WTC11 (cell line): Measurements from ENCODE around the gene BRINP1. TPM values are rescaled to one million over a fixed set of nuclear protein-coding genes. Genes with fewer than 3 reads are reported as not detected.

Source experiments
- ATAC-seq: fragments of 200-7000 bp; cut with Tn5 transposase; 2 replicates; pipeline ENCODE4 v1.10.0; 2021; ENCODE audit warnings: mild to moderate bottlenecking, moderate library complexity
- CTCF ChIA-PET: fragments of 300-600 bp; sonication (Branson Sonifier 250); formaldehyde crosslinking; loops from one replicate; lab custom pipeline; 2021; ENCODE audit warnings: antibody characterized with exemption; lab: Charles Lee
- POLR2A ChIA-PET: fragments of 350-600 bp; sonication (Branson Sonifier 250); formaldehyde crosslinking; loops from one replicate; lab custom pipeline; 2021; ENCODE audit warnings: antibody characterized with exemption; lab: Charles Lee
- DNase-seq: peaks from one replicate; pipeline ENCODE4 v3.0.0; 2021; ENCODE audit warnings: low spot score
- H3K27ac Mint-ChIP-seq: 2 replicates; pipeline ENCODE4 v1.8.0; 2021; ENCODE audit warnings: mixed read lengths
- H3K27me3 Mint-ChIP-seq: 2 replicates; pipeline ENCODE4 v1.8.0; 2021; ENCODE audit warnings: low read depth, mild to moderate bottlenecking, moderate library complexity, mixed read lengths
- H3K36me3 Mint-ChIP-seq: 2 replicates; pipeline ENCODE4 v1.8.0; 2021; ENCODE audit warnings: mixed read lengths
- H3K4me1 Mint-ChIP-seq: 2 replicates; pipeline ENCODE4 v1.8.0; 2022; ENCODE audit warnings: mixed read lengths
- H3K4me3 Mint-ChIP-seq: 2 replicates; pipeline ENCODE4 v1.8.0; 2021; ENCODE audit warnings: mild to moderate bottlenecking, moderate library complexity, mixed read lengths
- H3K9me3 Mint-ChIP-seq: 2 replicates; pipeline ENCODE4 v1.8.0; 2021; ENCODE audit warnings: mixed read lengths
- ETV6 ChIP-seq: sonication (generic); formaldehyde crosslinking; IDR thresholded peaks from 2 replicates; pipeline ENCODE4 v1.8.1; 2022; ENCODE audit warnings: mild to moderate bottlenecking, missing genetic modification reagents
- FOXK1 ChIP-seq: sonication (generic); formaldehyde crosslinking; IDR thresholded peaks from 2 replicates; pipeline ENCODE4 v1.8.0; 2022; ENCODE audit warnings: mild to moderate bottlenecking, moderate library complexity, missing genetic modification reagents
- JAZF1 ChIP-seq: fragments of 250-450 bp; sonication (Bioruptor Pico); IDR thresholded peaks from 2 replicates; pipeline ENCODE4 v1.9.0; 2021; ENCODE audit warnings: moderate library complexity, mild to moderate bottlenecking, inconsistent platforms
- NR2C2 ChIP-seq: sonication (generic); formaldehyde crosslinking; IDR thresholded peaks from 2 replicates; pipeline ENCODE4 v1.8.0; 2022; ENCODE audit warnings: mild to moderate bottlenecking, missing genetic modification reagents
- SP1 ChIP-seq: sonication (generic); formaldehyde crosslinking; conservative IDR thresholded peaks from 2 replicates; pipeline ENCODE4 v1.8.1; 2022; ENCODE audit warnings: missing genetic modification reagents
- TEAD1 ChIP-seq: sonication (generic); formaldehyde crosslinking; IDR thresholded peaks from 2 replicates; pipeline ENCODE4 v1.8.0; 2022; ENCODE audit warnings: mild to moderate bottlenecking, missing genetic modification reagents
- ZNF138 ChIP-seq: sonication (generic); formaldehyde crosslinking; conservative IDR thresholded peaks from 2 replicates; pipeline ENCODE4 v1.8.1; 2022; ENCODE audit warnings: mild to moderate bottlenecking, moderate library complexity, missing genetic modification reagents
- ZNF416 ChIP-seq: fragments of 250-450 bp; sonication (Bioruptor Pico); IDR thresholded peaks from 2 replicates; pipeline ENCODE4 v1.9.0; 2021; ENCODE audit warnings: mild to moderate bottlenecking, inconsistent platforms
- ZNF423 ChIP-seq: fragments of 250-450 bp; sonication (Bioruptor Pico); IDR thresholded peaks from 2 replicates; pipeline ENCODE4 v2.1.2; 2022; ENCODE audit warnings: mild to moderate bottlenecking, moderate library complexity
- total RNA-seq: library from RNA; stranded (reverse); gene quantifications from 3 replicates; pipeline ENCODE4 v1.2.3, GENCODE V29; 2021
- TF ChIP-seq, protein P1 (sequence below): sonication (generic); formaldehyde crosslinking; IDR thresholded peaks from 2 replicates; pipeline ENCODE4 v1.8.1; 2023; ENCODE audit warnings: mild to moderate bottlenecking, missing genetic modification reagents, moderate library complexity
- TF ChIP-seq, protein P2 (sequence below): sonication (generic); formaldehyde crosslinking; IDR thresholded peaks from 2 replicates; pipeline ENCODE4 v1.8.1; 2023; ENCODE audit warnings: mild to moderate bottlenecking, missing genetic modification reagents
- TF ChIP-seq, protein P3 (sequence below): sonication (generic); formaldehyde crosslinking; IDR thresholded peaks from 2 replicates; pipeline ENCODE4 v1.8.1; 2023; ENCODE audit warnings: mild to moderate bottlenecking, missing genetic modification reagents, moderate library complexity
- TF ChIP-seq, protein P4 (sequence below): sonication (generic); formaldehyde crosslinking; IDR thresholded peaks from 2 replicates; pipeline ENCODE4 v1.8.1; 2023; ENCODE audit warnings: mild to moderate bottlenecking, missing genetic modification reagents
- TF ChIP-seq, protein P5 (sequence below): sonication (generic); formaldehyde crosslinking; IDR thresholded peaks from 2 replicates; pipeline ENCODE4 v1.8.1; 2023; ENCODE audit warnings: mild to moderate bottlenecking, moderate library complexity, missing genetic modification reagents
- TF ChIP-seq, protein P6 (sequence below): sonication (generic); formaldehyde crosslinking; conservative IDR thresholded peaks from 2 replicates; pipeline ENCODE4 v1.8.1; 2023; ENCODE audit warnings: mild to moderate bottlenecking, low read depth, missing genetic modification reagents, moderate library complexity
- TF ChIP-seq, protein P7 (sequence below): sonication (generic); formaldehyde crosslinking; conservative IDR thresholded peaks from 2 replicates; pipeline ENCODE4 v1.8.1; 2022; ENCODE audit warnings: mild to moderate bottlenecking, missing genetic modification reagents
- TF ChIP-seq, protein P8 (sequence below): sonication (generic); formaldehyde crosslinking; IDR thresholded peaks from 2 replicates; pipeline ENCODE4 v1.8.0; 2023; ENCODE audit warnings: missing genetic modification reagents, mild to moderate bottlenecking, borderline replicate concordance

Gene BRINP1
- total RNA-seq, 1 experiment from 2014 or later = 19.5 TPM

DNA sequence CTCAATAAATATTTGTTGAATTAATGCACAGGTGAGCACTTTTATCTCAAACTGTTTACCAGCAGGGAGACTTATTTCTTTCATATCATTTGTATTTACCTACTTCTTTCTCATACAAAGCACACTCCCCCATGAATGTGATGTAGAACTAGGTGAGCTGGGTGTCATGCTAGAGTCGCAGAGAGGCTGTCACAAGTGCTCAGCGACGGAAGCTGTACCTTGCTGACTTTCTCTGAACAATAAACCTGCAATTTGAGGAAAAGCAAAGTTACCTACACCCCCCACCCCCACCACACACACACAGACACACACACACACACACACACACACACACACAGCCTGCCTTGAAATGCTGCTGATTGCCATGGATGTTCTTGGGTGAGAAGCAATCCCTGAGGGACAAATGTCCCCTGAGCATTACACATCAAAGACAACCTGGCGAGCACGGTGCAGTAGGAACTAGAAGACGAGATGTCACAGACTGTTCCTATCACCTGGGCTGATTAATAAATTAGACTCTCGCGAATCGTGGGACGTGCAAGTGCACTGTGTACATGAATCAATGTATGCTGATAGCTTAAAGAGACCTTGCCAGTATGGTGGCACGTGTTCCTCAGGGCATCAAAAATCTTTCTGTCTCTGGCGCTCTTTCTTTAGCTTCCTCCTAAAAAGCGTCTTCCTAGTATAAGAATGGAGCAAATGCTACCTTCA is 66.1 kb downstream of the BRINP1 start:
- DNase-seq (no peak), ATAC-seq (no peak)
- ChIA-PET CTCF (interaction anchor here (1.0 kb wide), 1 partner anchor 19 kb away, joined by 5 read pairs; no protein-coding TSS in a partner anchor), POLR2A (no interaction called here)
- H3K4me3 Mint-ChIP-seq = no peak overlapping the region
- peaks cover 62% of the 10 kb centered on the region for H3K4me1 Mint-ChIP-seq
- peaks cover 4% of the 10 kb centered on the region; the same call in 1 of the 2 replicates for H3K9me3 Mint-ChIP-seq
- TF ChIP-seq, protein P1, sequence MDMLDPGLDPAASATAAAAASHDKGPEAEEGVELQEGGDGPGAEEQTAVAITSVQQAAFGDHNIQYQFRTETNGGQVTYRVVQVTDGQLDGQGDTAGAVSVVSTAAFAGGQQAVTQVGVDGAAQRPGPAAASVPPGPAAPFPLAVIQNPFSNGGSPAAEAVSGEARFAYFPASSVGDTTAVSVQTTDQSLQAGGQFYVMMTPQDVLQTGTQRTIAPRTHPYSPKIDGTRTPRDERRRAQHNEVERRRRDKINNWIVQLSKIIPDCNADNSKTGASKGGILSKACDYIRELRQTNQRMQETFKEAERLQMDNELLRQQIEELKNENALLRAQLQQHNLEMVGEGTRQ (CRISPR knock-in tag) = no peak
- TF ChIP-seq ZNF138 = no peak
- TF ChIP-seq ETV6 = no peak
- TF ChIP-seq, protein P2, sequence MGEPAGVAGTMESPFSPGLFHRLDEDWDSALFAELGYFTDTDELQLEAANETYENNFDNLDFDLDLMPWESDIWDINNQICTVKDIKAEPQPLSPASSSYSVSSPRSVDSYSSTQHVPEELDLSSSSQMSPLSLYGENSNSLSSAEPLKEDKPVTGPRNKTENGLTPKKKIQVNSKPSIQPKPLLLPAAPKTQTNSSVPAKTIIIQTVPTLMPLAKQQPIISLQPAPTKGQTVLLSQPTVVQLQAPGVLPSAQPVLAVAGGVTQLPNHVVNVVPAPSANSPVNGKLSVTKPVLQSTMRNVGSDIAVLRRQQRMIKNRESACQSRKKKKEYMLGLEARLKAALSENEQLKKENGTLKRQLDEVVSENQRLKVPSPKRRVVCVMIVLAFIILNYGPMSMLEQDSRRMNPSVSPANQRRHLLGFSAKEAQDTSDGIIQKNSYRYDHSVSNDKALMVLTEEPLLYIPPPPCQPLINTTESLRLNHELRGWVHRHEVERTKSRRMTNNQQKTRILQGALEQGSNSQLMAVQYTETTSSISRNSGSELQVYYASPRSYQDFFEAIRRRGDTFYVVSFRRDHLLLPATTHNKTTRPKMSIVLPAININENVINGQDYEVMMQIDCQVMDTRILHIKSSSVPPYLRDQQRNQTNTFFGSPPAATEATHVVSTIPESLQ (CRISPR knock-in tag) = no peak
- peaks cover 4% of the 10 kb centered on the region; the same call in 1 of the 2 replicates for H3K36me3 Mint-ChIP-seq
- no peak overlapping the region for H3K27ac Mint-ChIP-seq
- peaks cover 2% of the 10 kb centered on the region; the same call in 1 of the 2 replicates for H3K27me3 Mint-ChIP-seq

DNA sequence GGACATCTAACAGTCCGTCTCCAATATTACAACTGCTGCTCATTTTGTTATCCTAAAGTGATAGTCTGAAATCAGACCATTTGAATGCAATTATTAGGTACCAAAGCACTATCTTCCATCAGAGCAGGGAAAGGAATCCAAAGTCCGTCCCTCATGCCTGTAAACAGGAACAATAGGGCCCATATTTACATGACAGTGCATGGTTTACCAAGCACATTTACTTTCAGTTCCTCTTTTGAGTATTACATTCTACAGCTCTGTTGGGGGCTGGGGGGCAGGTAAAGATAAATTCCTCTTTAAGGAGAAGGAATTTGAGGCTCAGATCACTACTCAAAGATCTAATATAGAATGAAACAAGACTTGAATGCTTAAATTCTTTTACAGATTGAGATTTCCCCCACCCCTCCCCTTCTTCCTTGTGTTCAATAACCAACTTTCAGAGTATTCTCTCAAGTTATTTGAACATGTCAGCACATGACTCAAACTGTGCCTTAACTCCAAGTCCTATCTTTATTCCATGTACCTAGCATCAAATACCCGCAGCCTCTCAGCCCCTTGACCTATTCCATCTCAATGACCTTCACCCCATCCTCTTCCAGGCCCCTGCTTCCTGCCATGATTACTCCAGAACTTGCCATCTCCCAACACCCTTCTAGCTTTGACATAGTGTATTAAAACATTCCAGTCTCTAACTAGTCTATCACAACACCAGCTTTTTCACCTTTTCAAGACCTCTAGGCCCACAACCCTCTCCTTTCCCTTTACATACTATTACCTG is 71.0 kb downstream of the BRINP1 start:
- peaks cover 2% of the 10 kb centered on the region; the same call in 1 of the 2 replicates for H3K27me3 Mint-ChIP-seq
- peak overlapping the region; percentile 51 for H3K4me3 Mint-ChIP-seq
- DNase-seq (peak; percentile 53), ATAC-seq (peak; percentile 97)
- H3K27ac Mint-ChIP-seq = peak overlapping the region; percentile 99
- H3K36me3 Mint-ChIP-seq = peaks cover 4% of the 10 kb centered on the region; the same call in 1 of the 2 replicates
- ChIA-PET CTCF (interaction anchor here (1.0 to 3.2 kb wide), 3 partner anchors 9 to 67 kb away, joined by 4 to 9 read pairs (median 5); no protein-coding TSS in a partner anchor), POLR2A (no interaction called here)
- H3K4me1 Mint-ChIP-seq = peaks cover 61% of the 10 kb centered on the region
- peaks cover 4% of the 10 kb centered on the region; the same call in 1 of the 2 replicates for H3K9me3 Mint-ChIP-seq
- no peak for TF ChIP-seq ZNF423 (CRISPR knock-in tag)
- TF ChIP-seq, protein P3, sequence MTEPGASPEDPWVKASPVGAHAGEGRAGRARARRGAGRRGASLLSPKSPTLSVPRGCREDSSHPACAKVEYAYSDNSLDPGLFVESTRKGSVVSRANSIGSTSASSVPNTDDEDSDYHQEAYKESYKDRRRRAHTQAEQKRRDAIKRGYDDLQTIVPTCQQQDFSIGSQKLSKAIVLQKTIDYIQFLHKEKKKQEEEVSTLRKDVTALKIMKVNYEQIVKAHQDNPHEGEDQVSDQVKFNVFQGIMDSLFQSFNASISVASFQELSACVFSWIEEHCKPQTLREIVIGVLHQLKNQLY (CRISPR knock-in tag) = no peak
- no peak for TF ChIP-seq NR2C2 (CRISPR knock-in tag)
- no peak for TF ChIP-seq JAZF1 (CRISPR knock-in tag)
- TF ChIP-seq FOXK1 (CRISPR knock-in tag) = peak; percentile 63
- TF ChIP-seq, protein P4, sequence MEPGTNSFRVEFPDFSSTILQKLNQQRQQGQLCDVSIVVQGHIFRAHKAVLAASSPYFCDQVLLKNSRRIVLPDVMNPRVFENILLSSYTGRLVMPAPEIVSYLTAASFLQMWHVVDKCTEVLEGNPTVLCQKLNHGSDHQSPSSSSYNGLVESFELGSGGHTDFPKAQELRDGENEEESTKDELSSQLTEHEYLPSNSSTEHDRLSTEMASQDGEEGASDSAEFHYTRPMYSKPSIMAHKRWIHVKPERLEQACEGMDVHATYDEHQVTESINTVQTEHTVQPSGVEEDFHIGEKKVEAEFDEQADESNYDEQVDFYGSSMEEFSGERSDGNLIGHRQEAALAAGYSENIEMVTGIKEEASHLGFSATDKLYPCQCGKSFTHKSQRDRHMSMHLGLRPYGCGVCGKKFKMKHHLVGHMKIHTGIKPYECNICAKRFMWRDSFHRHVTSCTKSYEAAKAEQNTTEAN (CRISPR knock-in tag) = no peak
- TF ChIP-seq, protein P5, sequence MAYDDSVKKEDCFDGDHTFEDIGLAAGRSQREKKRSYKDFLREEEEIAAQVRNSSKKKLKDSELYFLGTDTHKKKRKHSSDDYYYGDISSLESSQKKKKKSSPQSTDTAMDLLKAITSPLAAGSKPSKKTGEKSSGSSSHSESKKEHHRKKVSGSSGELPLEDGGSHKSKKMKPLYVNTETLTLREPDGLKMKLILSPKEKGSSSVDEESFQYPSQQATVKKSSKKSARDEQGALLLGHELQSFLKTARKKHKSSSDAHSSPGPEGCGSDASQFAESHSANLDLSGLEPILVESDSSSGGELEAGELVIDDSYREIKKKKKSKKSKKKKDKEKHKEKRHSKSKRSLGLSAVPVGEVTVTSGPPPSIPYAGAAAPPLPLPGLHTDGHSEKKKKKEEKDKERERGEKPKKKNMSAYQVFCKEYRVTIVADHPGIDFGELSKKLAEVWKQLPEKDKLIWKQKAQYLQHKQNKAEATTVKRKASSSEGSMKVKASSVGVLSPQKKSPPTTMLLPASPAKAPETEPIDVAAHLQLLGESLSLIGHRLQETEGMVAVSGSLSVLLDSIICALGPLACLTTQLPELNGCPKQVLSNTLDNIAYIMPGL (CRISPR knock-in tag) = no peak
- TF ChIP-seq SP1 (CRISPR knock-in tag) = 0 out of 2 replicates have a peak, but pooled peaks have one; percentile 23
- TF ChIP-seq, protein P6, sequence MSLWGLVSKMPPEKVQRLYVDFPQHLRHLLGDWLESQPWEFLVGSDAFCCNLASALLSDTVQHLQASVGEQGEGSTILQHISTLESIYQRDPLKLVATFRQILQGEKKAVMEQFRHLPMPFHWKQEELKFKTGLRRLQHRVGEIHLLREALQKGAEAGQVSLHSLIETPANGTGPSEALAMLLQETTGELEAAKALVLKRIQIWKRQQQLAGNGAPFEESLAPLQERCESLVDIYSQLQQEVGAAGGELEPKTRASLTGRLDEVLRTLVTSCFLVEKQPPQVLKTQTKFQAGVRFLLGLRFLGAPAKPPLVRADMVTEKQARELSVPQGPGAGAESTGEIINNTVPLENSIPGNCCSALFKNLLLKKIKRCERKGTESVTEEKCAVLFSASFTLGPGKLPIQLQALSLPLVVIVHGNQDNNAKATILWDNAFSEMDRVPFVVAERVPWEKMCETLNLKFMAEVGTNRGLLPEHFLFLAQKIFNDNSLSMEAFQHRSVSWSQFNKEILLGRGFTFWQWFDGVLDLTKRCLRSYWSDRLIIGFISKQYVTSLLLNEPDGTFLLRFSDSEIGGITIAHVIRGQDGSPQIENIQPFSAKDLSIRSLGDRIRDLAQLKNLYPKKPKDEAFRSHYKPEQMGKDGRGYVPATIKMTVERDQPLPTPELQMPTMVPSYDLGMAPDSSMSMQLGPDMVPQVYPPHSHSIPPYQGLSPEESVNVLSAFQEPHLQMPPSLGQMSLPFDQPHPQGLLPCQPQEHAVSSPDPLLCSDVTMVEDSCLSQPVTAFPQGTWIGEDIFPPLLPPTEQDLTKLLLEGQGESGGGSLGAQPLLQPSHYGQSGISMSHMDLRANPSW (CRISPR knock-in tag) = no peak
- TF ChIP-seq TEAD1 = peak; percentile 91; the same call in 1 of the 2 replicates
- TF ChIP-seq, protein P7, sequence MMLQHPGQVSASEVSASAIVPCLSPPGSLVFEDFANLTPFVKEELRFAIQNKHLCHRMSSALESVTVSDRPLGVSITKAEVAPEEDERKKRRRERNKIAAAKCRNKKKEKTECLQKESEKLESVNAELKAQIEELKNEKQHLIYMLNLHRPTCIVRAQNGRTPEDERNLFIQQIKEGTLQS (CRISPR knock-in tag) = no peak
- TF ChIP-seq, protein P8, sequence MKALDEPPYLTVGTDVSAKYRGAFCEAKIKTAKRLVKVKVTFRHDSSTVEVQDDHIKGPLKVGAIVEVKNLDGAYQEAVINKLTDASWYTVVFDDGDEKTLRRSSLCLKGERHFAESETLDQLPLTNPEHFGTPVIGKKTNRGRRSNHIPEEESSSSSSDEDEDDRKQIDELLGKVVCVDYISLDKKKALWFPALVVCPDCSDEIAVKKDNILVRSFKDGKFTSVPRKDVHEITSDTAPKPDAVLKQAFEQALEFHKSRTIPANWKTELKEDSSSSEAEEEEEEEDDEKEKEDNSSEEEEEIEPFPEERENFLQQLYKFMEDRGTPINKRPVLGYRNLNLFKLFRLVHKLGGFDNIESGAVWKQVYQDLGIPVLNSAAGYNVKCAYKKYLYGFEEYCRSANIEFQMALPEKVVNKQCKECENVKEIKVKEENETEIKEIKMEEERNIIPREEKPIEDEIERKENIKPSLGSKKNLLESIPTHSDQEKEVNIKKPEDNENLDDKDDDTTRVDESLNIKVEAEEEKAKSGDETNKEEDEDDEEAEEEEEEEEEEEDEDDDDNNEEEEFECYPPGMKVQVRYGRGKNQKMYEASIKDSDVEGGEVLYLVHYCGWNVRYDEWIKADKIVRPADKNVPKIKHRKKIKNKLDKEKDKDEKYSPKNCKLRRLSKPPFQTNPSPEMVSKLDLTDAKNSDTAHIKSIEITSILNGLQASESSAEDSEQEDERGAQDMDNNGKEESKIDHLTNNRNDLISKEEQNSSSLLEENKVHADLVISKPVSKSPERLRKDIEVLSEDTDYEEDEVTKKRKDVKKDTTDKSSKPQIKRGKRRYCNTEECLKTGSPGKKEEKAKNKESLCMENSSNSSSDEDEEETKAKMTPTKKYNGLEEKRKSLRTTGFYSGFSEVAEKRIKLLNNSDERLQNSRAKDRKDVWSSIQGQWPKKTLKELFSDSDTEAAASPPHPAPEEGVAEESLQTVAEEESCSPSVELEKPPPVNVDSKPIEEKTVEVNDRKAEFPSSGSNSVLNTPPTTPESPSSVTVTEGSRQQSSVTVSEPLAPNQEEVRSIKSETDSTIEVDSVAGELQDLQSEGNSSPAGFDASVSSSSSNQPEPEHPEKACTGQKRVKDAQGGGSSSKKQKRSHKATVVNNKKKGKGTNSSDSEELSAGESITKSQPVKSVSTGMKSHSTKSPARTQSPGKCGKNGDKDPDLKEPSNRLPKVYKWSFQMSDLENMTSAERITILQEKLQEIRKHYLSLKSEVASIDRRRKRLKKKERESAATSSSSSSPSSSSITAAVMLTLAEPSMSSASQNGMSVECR (CRISPR knock-in tag) = no peak
- no peak for TF ChIP-seq ZNF416 (CRISPR knock-in tag)
